Measurements from ENCODE around the gene NOL7.

Gene NOL7

DNA sequence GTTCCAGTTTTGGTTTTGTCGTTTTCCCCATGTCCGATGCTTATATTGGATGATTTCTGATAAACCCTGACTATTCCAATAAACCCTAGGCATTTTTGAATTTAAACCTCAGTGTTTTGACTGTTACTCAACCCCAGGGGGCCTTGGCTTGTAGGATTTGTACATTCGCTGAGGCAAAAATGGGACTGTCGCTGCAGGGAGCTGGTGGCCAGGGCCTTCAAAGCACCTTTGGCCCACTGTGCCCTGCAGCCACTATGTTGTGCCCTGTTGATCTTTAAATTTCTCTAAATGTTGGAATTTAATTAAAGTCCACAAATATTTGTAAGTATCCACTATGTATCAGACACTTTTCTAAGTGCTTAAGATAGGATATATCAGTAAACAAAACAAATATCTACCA is 9.5 kb upstream of the NOL7 start:
- Histone ChIP-seq H3K4me3 (ENCODE audit: insufficient read depth in 1 of 2, low read depth in 1 of 2, low read length in 2 of 2) (no peak overlapping the region), H3K18ac (ENCODE audit: low read depth in 1 of 2, low read length in 2 of 2) (no peak overlapping the region), H4K8ac (ENCODE audit: low read length) (no peak overlapping the region), H3K14ac (ENCODE audit: low read length in 2 of 2) (no peak overlapping the region), H3K36me3 (ENCODE audit: control insufficient read depth in 1 of 2, insufficient read depth in 2 of 2, low read depth in 1 of 2, low read length in 2 of 2) (peaks cover 9 to 41% of the 10 kb centered on the region in 2 experiments), H3K9ac (ENCODE audit: low read length) (no peak overlapping the region), H3K79me1 (replicated peaks; ENCODE audit: low read length, poor library complexity, severe bottlenecking) (no peaks in the 10 kb centered on the region), H2AK5ac (ENCODE audit: low read length, severe bottlenecking) (no peak overlapping the region), H3K23ac (ENCODE audit: low read length in 2 of 2) (no peak overlapping the region), H2AFZ (ENCODE audit: low read depth, low read length) (no peak overlapping the region), H2BK12ac (ENCODE audit: low read length in 2 of 2) (no peak overlapping the region), H2BK5ac (ENCODE audit: low read depth, low read length, poor library complexity, severe bottlenecking) (no peak overlapping the region), H3K4me1 (ENCODE audit: control insufficient read depth, insufficient read depth, low read depth, low read length) (no peaks in the 10 kb centered on the region), H2BK15ac (ENCODE audit: low read depth, poor library complexity, severe bottlenecking) (no peak overlapping the region), H3K4ac (ENCODE audit: low read depth in 1 of 2, low read length in 2 of 2) (no peak overlapping the region), H4K91ac (ENCODE audit: low read length) (no peak overlapping the region), H2BK120ac (ENCODE audit: low read depth, low read length) (no peak overlapping the region), H3K9me3 (ENCODE audit: control insufficient read depth, low read length) (no peaks in the 10 kb centered on the region), H3K4me2 (ENCODE audit: low read length, poor library complexity, severe bottlenecking) (no peak overlapping the region), H3K27me3 (ENCODE audit: control insufficient read depth in 1 of 2, insufficient read depth in 1 of 2, low read length in 2 of 2) (no peaks in the 10 kb centered on the region), H3K27ac (ENCODE audit: low read length, poor library complexity, severe bottlenecking) (no peak overlapping the region)
- WGBS = 99% methylated on average over 4 of the region's 4 CpGs
- no peak for DNase-seq

DNA sequence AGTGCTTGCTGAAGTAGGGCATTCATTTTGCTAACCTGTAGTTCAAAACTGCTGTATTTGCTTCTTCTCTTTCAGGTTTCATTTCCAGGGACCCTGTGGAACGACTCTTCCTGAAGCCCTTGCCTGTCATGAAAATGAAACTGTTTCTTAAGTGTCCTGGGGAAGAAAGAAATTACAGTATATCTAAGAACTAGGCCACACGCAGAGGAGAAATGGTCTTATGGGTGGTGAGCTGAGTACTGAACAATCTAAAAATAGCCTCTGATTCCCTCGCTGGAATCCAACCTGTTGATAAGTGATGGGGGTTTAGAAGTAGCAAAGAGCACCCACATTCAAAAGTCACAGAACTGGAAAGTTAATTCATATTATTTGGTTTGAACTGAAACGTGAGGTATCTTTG is 3.4 kb upstream of the NOL7 start:
- Histone ChIP-seq H3K4me3 (ENCODE audit: insufficient read depth in 1 of 2, low read depth in 1 of 2, low read length in 2 of 2) (no peak overlapping the region), H2AK5ac (ENCODE audit: low read length, severe bottlenecking) (no peak overlapping the region)

GRCh38 chr6:13613029-13613594 is 2.0 kb upstream of the NOL7 start:
- Histone ChIP-seq H4K8ac (ENCODE audit: low read length) (no peak overlapping the region), H3K4me3 (ENCODE audit: insufficient read depth in 1 of 2, low read depth in 1 of 2, low read length in 2 of 2) (no peak overlapping the region), H3K9me3 (ENCODE audit: control insufficient read depth, low read length) (no peaks in the 10 kb centered on the region), H3K36me3 (ENCODE audit: control insufficient read depth in 1 of 2, insufficient read depth in 2 of 2, low read depth in 1 of 2, low read length in 2 of 2) (peaks cover 0 to 23% of the 10 kb centered on the region in 2 experiments), H2BK15ac (ENCODE audit: low read depth, poor library complexity, severe bottlenecking) (no peak overlapping the region), H3K4me1 (ENCODE audit: control insufficient read depth, insufficient read depth, low read depth, low read length) (no peaks in the 10 kb centered on the region), H2BK12ac (ENCODE audit: low read length in 2 of 2) (no peak overlapping the region), H3K27me3 (ENCODE audit: control insufficient read depth in 1 of 2, insufficient read depth in 1 of 2, low read length in 2 of 2) (no peaks in the 10 kb centered on the region), H3K9ac (ENCODE audit: low read length) (peak overlapping the region; percentile 99), H3K14ac (ENCODE audit: low read length in 2 of 2) (no peak overlapping the region), H3K27ac (ENCODE audit: low read length, poor library complexity, severe bottlenecking) (no peak overlapping the region), H3K4ac (ENCODE audit: low read depth in 1 of 2, low read length in 2 of 2) (no peak overlapping the region), H3K23ac (ENCODE audit: low read length in 2 of 2) (no peak overlapping the region), H4K91ac (ENCODE audit: low read length) (no peak overlapping the region), H2BK120ac (ENCODE audit: low read depth, low read length) (no peak overlapping the region), H2AFZ (ENCODE audit: low read depth, low read length) (no peak overlapping the region), H2AK5ac (ENCODE audit: low read length, severe bottlenecking) (no peak overlapping the region), H3K79me1 (replicated peaks; ENCODE audit: low read length, poor library complexity, severe bottlenecking) (peaks cover 8% of the 10 kb centered on the region), H3K4me2 (ENCODE audit: low read length, poor library complexity, severe bottlenecking) (no peak overlapping the region), H2BK5ac (ENCODE audit: low read depth, low read length, poor library complexity, severe bottlenecking) (no peak overlapping the region), H3K18ac (ENCODE audit: low read depth in 1 of 2, low read length in 2 of 2) (no peak overlapping the region)
- WGBS = 77% methylated on average over 3 of the region's 3 CpGs
- no peak for DNase-seq

More for the DNA sequence above, 3.4 kb upstream of the NOL7 start:
- H2BK15ac ChIP-seq (ENCODE audit: low read depth, poor library complexity, severe bottlenecking) = no peak overlapping the region
- H3K4me2 ChIP-seq (ENCODE audit: low read length, poor library complexity, severe bottlenecking) = no peak overlapping the region
- no peak overlapping the region for H2BK5ac ChIP-seq (ENCODE audit: low read depth, low read length, poor library complexity, severe bottlenecking)
- no peak overlapping the region for H3K23ac ChIP-seq (ENCODE audit: low read length in 2 of 2)
- H3K18ac ChIP-seq (ENCODE audit: low read depth in 1 of 2, low read length in 2 of 2) = no peak overlapping the region
- no peak overlapping the region for H3K27ac ChIP-seq (ENCODE audit: low read length, poor library complexity, severe bottlenecking)
- H3K4me1 ChIP-seq (ENCODE audit: control insufficient read depth, insufficient read depth, low read depth, low read length) = no peaks in the 10 kb centered on the region
- no peak overlapping the region for H2BK120ac ChIP-seq (ENCODE audit: low read depth, low read length)
- no peak overlapping the region for H2AFZ ChIP-seq (ENCODE audit: low read depth, low read length)
- no peak overlapping the region for H3K4ac ChIP-seq (ENCODE audit: low read depth in 1 of 2, low read length in 2 of 2)
- no peak overlapping the region for H4K91ac ChIP-seq (ENCODE audit: low read length)
- H3K9me3 ChIP-seq (ENCODE audit: control insufficient read depth, low read length) = no peaks in the 10 kb centered on the region
- peaks cover 0 to 13% of the 10 kb centered on the region in 2 experiments for H3K36me3 ChIP-seq (ENCODE audit: control insufficient read depth in 1 of 2, insufficient read depth in 2 of 2, low read depth in 1 of 2, low read length in 2 of 2)
- DNase-seq = peak; percentile 29
- H2BK12ac ChIP-seq (ENCODE audit: low read length in 2 of 2) = no peak overlapping the region
- no peak overlapping the region for H3K9ac ChIP-seq (ENCODE audit: low read length)
- no peak overlapping the region for H4K8ac ChIP-seq (ENCODE audit: low read length)
- 89% methylated on average over 4 of the region's 4 CpGs for WGBS
- no peak overlapping the region for H3K14ac ChIP-seq (ENCODE audit: low read length in 2 of 2)
- H3K79me1 ChIP-seq (replicated peaks; ENCODE audit: low read length, poor library complexity, severe bottlenecking) = peaks cover 8% of the 10 kb centered on the region
- no peaks in the 10 kb centered on the region for H3K27me3 ChIP-seq (ENCODE audit: control insufficient read depth in 1 of 2, insufficient read depth in 1 of 2, low read length in 2 of 2)

DNA sequence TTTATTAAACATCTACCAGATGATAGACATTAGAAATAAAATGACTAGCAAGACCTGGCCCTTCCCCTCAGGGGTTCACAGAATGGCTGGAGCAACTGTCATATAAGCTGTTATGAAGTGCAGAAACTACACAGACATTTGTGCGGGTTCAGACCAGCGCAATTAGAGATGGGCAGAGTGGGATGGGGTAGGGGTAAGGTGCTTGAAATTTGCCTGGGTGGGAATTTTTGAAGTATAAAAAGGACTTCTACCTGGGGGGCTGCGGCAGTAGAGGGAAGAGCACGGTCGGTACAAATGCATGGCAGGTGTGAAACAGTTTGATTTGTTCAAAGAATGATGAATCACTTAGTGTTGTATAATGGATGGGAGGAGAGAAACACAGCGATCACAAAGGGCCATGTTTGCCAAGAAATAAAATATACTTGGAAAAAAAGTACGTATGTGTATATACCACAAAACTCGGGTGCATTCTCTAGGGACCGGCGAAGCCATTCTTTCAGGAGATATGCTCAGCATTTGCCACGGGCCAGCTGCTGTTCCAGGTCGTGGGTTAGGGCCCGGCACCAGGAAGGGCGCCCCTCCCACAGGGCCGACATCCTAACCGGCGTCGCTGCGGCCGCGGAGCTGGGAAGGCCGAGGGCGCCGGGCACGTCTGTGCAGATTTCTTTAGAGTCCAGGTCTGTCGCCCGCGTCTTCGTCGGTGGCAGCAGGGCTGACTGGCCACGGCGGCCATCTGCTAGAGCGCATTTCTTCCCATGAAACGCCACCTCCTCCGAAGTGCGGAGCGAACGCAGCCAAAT is 809 bp upstream of the NOL7 start:
- Histone ChIP-seq H2BK15ac (ENCODE audit: low read depth, poor library complexity, severe bottlenecking) (no peak overlapping the region), H3K36me3 (ENCODE audit: control insufficient read depth in 1 of 2, insufficient read depth in 2 of 2, low read depth in 1 of 2, low read length in 2 of 2) (peaks cover 5 to 33% of the 10 kb centered on the region in 2 experiments), H2AK5ac (ENCODE audit: low read length, severe bottlenecking) (peak overlapping the region; percentile 10), H3K4me2 (ENCODE audit: low read length, poor library complexity, severe bottlenecking) (peak overlapping the region; percentile 79), H2BK12ac (ENCODE audit: low read length in 2 of 2) (no peak overlapping the region), H3K9ac (ENCODE audit: low read length) (peak overlapping the region; percentile 99), H3K18ac (ENCODE audit: low read depth in 1 of 2, low read length in 2 of 2) (peak overlapping the region; percentile 79 to 93), H2BK120ac (ENCODE audit: low read depth, low read length) (peak overlapping the region; percentile 39), H3K9me3 (ENCODE audit: control insufficient read depth, low read length) (no peaks in the 10 kb centered on the region), H3K79me1 (replicated peaks; ENCODE audit: low read length, poor library complexity, severe bottlenecking) (peaks cover 13% of the 10 kb centered on the region), H3K4ac (ENCODE audit: low read depth in 1 of 2, low read length in 2 of 2) (peak overlapping the region; percentile 62 to 86), H4K8ac (ENCODE audit: low read length) (peak overlapping the region; percentile 47), H3K4me3 (ENCODE audit: insufficient read depth in 1 of 2, low read depth in 1 of 2, low read length in 2 of 2) (peak overlapping the region; percentile 80 to 98), H3K4me1 (ENCODE audit: control insufficient read depth, insufficient read depth, low read depth, low read length) (no peaks in the 10 kb centered on the region), H3K14ac (ENCODE audit: low read length in 2 of 2) (peak overlapping the region in 1 of 2 experiments; percentile 86), H3K23ac (ENCODE audit: low read length in 2 of 2) (peak overlapping the region in 1 of 2 experiments; percentile 77), H3K27me3 (ENCODE audit: control insufficient read depth in 1 of 2, insufficient read depth in 1 of 2, low read length in 2 of 2) (no peaks in the 10 kb centered on the region), H2BK5ac (ENCODE audit: low read depth, low read length, poor library complexity, severe bottlenecking) (peak overlapping the region; percentile 36), H4K91ac (ENCODE audit: low read length) (peak overlapping the region; percentile 79), H3K27ac (ENCODE audit: low read length, poor library complexity, severe bottlenecking) (peak overlapping the region; percentile 89), H2AFZ (ENCODE audit: low read depth, low read length) (peak overlapping the region; percentile 73)
- no peak for DNase-seq
- 7% methylated on average over 37 of the region's 38 CpGs for whole genome bisulfite sequencing
